Measurements from ENCODE around the gene MUC21.
"Not testable (repeated sequence)": the region's sequence is repeated elsewhere in the genome, so short reads cannot be mapped to it uniquely, and the experiment has no call there.

The MUC21 gene

GRCh38 chr6:30983439-30983838, at the start of gene MUC21:
Gene MUC21, plus strand, starts transcription at chr6:30983718. Its CDS starts 241 bp downstream, at chr6:30983959.
- DNase-seq = no peak

- no peak for DNase-seq
Observed at GRCh38 chr6:30935018-30935417, 48.5 kb upstream of the MUC21 start.

GRCh38 chr6:30937265-30937664, 46.3 kb upstream of the MUC21 start:
- DNase-seq = no peak

GRCh38 chr6:30938730-30939129, 44.8 kb upstream of the MUC21 start:
- no peak for DNase-seq

GRCh38 chr6:30939473-30939872, 44.0 kb upstream of the MUC21 start:
- no peak for DNase-seq

- DNase-seq = no peak
Observed at GRCh38 chr6:30940361-30940986, 43.0 kb upstream of the MUC21 start, which contains the start of gene MUCL3. Gene MUCL3, plus strand, starts transcription at chr6:30940973. Its CDS starts 27 bp downstream, at chr6:30941000.

- no peak for DNase-seq
Observed at GRCh38 chr6:30942338-30943060, 41.0 kb upstream of the MUC21 start.

- no peak for DNase-seq
Observed at GRCh38 chr6:30944051-30944450, 39.5 kb upstream of the MUC21 start.

GRCh38 chr6:30945281-30945680, 38.2 kb upstream of the MUC21 start:
- DNase-seq = no peak

- no peak for DNase-seq
Observed at GRCh38 chr6:30947231-30947630, 36.3 kb upstream of the MUC21 start.

GRCh38 chr6:30948811-30949210, 34.7 kb upstream of the MUC21 start:
- DNase-seq = no peak

GRCh38 chr6:30951907-30952469, 31.5 kb upstream of the MUC21 start:
- no peak for DNase-seq

GRCh38 chr6:30954631-30955366, 28.7 kb upstream of the MUC21 start:
- no peak for DNase-seq

GRCh38 chr6:30955367-30956042, 28.0 kb upstream of the MUC21 start:
- DNase-seq = no peak

GRCh38 chr6:30957716-30958115, 25.8 kb upstream of the MUC21 start:
- DNase-seq = no peak

- DNase-seq = no peak
Observed at GRCh38 chr6:30960907-30961673, 22.4 kb upstream of the MUC21 start.

GRCh38 chr6:30962716-30963115, 20.8 kb upstream of the MUC21 start:
- DNase-seq = no peak

GRCh38 chr6:30963641-30964040, 19.9 kb upstream of the MUC21 start:
- no peak for DNase-seq

- no peak for DNase-seq
Observed at GRCh38 chr6:30964075-30964474, 19.4 kb upstream of the MUC21 start.

- DNase-seq = no peak
Observed at GRCh38 chr6:30965140-30965601, 18.3 kb upstream of the MUC21 start.

GRCh38 chr6:30966154-30966553, 17.4 kb upstream of the MUC21 start:
- no peak for DNase-seq

- not testable (repeated sequence) for DNase-seq
Observed at GRCh38 chr6:30969171-30969570, 14.3 kb upstream of the MUC21 start.

All from NCI-H1694 (cell line).